AG04449 (cell line): Measurements from ENCODE around the gene STT3B.

Experiments used
- CTCF ChIA-PET: fragments of 350-600 bp; formaldehyde crosslinking; extraction: SDS; loops from one replicate; lab custom pipeline; 2021; ENCODE audit warnings: antibody characterized with exemption; lab: Yijun Ruan, JAX
- POLR2A ChIA-PET: fragments of 400-600, 350-600 bp; formaldehyde crosslinking; extraction: SDS; loops from one replicate; lab custom pipeline; 2020; ENCODE audit warnings: antibody characterized with exemption, inconsistent platforms; lab: Yijun Ruan, JAX
- DNase-seq: peaks from one replicate; pipeline ENCODE4 v3.0.0-alpha.2; 2010; ENCODE audit warnings: low read depth, low spot score
- H3K4me3 ChIP-seq: 2 replicates; pipeline ENCODE4 v1.5.1; 2011; ENCODE audit warnings: low read depth, mild to moderate bottlenecking, control low read depth, low read length
- CTCF ChIP-seq: IDR thresholded peaks from one replicate; pipeline ENCODE4 v1.5.1; 2011; ENCODE audit warnings: mild to moderate bottlenecking, moderate library complexity, low read length, control low read depth, inconsistent platforms; ENCODE audit not compliant: insufficient read depth; ENCODE audit errors: missing control alignments

STT3B gene

GRCh38 chr3:31532587-31533168, at the start of gene STT3B:
Gene STT3B, plus strand, starts transcription at chr3:31532925. Its CDS starts 74 bp downstream, at chr3:31532999.
- no peak for TF ChIP-seq CTCF
- peak; percentile 14 for DNase-seq
- H3K4me3 ChIP-seq: peak within 1 kb of the TSS; percentile 83
- ChIA-PET POLR2A (interaction anchor here (0.5 to 1.9 kb wide), 10 partner anchors 8 to 449 kb away, joined by 3 to 9 read pairs (median 4); partner anchors contain the start of genes OSBPL10 and ZNF860), CTCF (interaction anchor here (0.9 to 2.4 kb wide), 6 partner anchors 10 to 236 kb away, joined by 3 to 14 read pairs (median 5); no protein-coding TSS in a partner anchor)

- ChIA-PET POLR2A (no interaction called here), CTCF (no interaction called here)
- DNase-seq: no peak
- no peak overlapping the region for H3K4me3 ChIP-seq
- no peak for TF ChIP-seq CTCF
Observed at GRCh38 chr3:31483776-31484175, 48.9 kb upstream of the STT3B start.

GRCh38 chr3:31485196-31485595, 47.5 kb upstream of the STT3B start:
- no peak for TF ChIP-seq CTCF
- H3K4me3 ChIP-seq: no peak overlapping the region
- CTCF ChIA-PET: no interaction called here
- DNase-seq: no peak
- POLR2A ChIA-PET: no interaction called here

GRCh38 chr3:31486865-31487533, 45.7 kb upstream of the STT3B start:
- DNase-seq: no peak
- no peak for TF ChIP-seq CTCF
- ChIA-PET CTCF (no interaction called here), POLR2A (no interaction called here)
- H3K4me3 ChIP-seq: no peak overlapping the region

- H3K4me3 ChIP-seq: no peak overlapping the region
- CTCF ChIA-PET: no interaction called here
- POLR2A ChIA-PET: no interaction called here
- no peak for DNase-seq
- no peak for TF ChIP-seq CTCF
Observed at GRCh38 chr3:31488475-31489017, 44.2 kb upstream of the STT3B start.

GRCh38 chr3:31490502-31490901, 42.2 kb upstream of the STT3B start:
- CTCF ChIA-PET: interaction anchor here (1.2 kb wide), 1 partner anchor 13 kb away, joined by 3 read pairs; no protein-coding TSS in a partner anchor
- H3K4me3 ChIP-seq: no peak overlapping the region
- no peak for TF ChIP-seq CTCF
- POLR2A ChIA-PET: no interaction called here
- DNase-seq: no peak
